GM23338 (cell line): Measurements from ENCODE around the gene EXTL1.

Source experiments
- CTCF ChIP-seq, 2 experiments: fragments of 200-600 bp in 1 of 2; sonication (generic) in 1 of 2; conservative IDR thresholded peaks; 2 replicates each; pipeline versions ENCODE4 v1.5.1 to v1.6.1; 2016 to 2017; ENCODE audit warnings: antibody characterized with exemption in 2 of 2, low read depth in 2 of 2, mild to moderate bottlenecking in 2 of 2, moderate library complexity in 1 of 2
- EZH2phosphoT487 ChIP-seq: fragments of 200-600 bp; sonication (generic); IDR thresholded peaks from one replicate; pipeline ENCODE4 v1.8.1; 2018; ENCODE audit warnings: antibody characterized with exemption; ENCODE audit not compliant: unreplicated experiment
- REST ChIP-seq: IDR thresholded peaks from one replicate; pipeline ENCODE4 v1.6.1; 2018; ENCODE audit warnings: antibody characterized with exemption; ENCODE audit not compliant: unreplicated experiment
- ZNF114 ChIP-seq: fragments of 250-450 bp; sonication (Bioruptor Pico); IDR thresholded peaks from 2 replicates; pipeline ENCODE4 v1.5.0; 2020; ENCODE audit warnings: mild to moderate bottlenecking, moderate library complexity
- ZNF331 ChIP-seq: fragments of 250-450 bp; sonication (Bioruptor Pico); IDR thresholded peaks from 2 replicates; pipeline ENCODE4 v1.5.0; 2020; ENCODE audit warnings: low read depth, mild to moderate bottlenecking, moderate library complexity

GRCh38 chr1:26016953-26017545, 4.5 kb upstream of the EXTL1 start:
- TF ChIP-seq EZH2phosphoT487 (no peak), CTCF (conservative IDR thresholded peaks at IDR 0.05; ENCODE audit: low read depth in 2 of 2) (no peak), ZNF114 (CRISPR knock-in tag) (no peak), REST (no peak), ZNF331 (CRISPR knock-in tag) (no peak)
